ENCODE data around the gene WNT9B. TPM values are rescaled to one million over a fixed set of nuclear protein-coding genes. Genes with fewer than 3 reads are reported as not detected.

Gene WNT9B
- total RNA-seq, 4 donors from 2014 or later = 0.31 to 0.81 (median 0.45) TPM; not detected in 1

- no peak for ATAC-seq
- no peak for TF ChIP-seq CTCF (IDR thresholded peaks at IDR 0.05)
- TF ChIP-seq EP300 (IDR thresholded peaks at IDR 0.05) = no peak
- no peak for TF ChIP-seq POLR2AphosphoS5 (IDR thresholded peaks at IDR 0.05)
- TF ChIP-seq POLR2A (IDR thresholded peaks at IDR 0.05) = no peak
- Histone ChIP-seq H3K36me3 (no peaks in the 10 kb centered on the region), H3K4me1 (no peaks in the 10 kb centered on the region), H3K27me3 (peaks cover 46% of the 10 kb centered on the region), H3K4me3 (no peak overlapping the region), H3K9me3 (no peaks in the 10 kb centered on the region), H3K27ac (no peak overlapping the region)
- WGBS, 2 donors (ENCODE audit: low coverage in 1 of 2) = 19% methylated on average over 5 of the region's 19 CpGs; no CpG with 5 or more reads in 1 of the 2 donors
Observed at GRCh38 chr17:46883871-46884520, 32.6 kb downstream of the WNT9B start.

GRCh38 chr17:46884552-46884951 is 33.2 kb downstream of the WNT9B start:
- Histone ChIP-seq H3K4me1 (no peaks in the 10 kb centered on the region), H3K9me3 (no peaks in the 10 kb centered on the region), H3K27me3 (peaks cover 52% of the 10 kb centered on the region), H3K27ac (no peak overlapping the region), H3K36me3 (no peaks in the 10 kb centered on the region), H3K4me3 (no peak overlapping the region)
- TF ChIP-seq EP300 (IDR thresholded peaks at IDR 0.05) (no peak), CTCF (IDR thresholded peaks at IDR 0.05) (no peak), POLR2AphosphoS5 (IDR thresholded peaks at IDR 0.05) (no peak), POLR2A (IDR thresholded peaks at IDR 0.05) (no peak)
- no peak for ATAC-seq
- 54 to 90% methylated on average over 2 to 3 of the region's 7 CpGs for WGBS, 2 donors (ENCODE audit: low coverage in 1 of 2)

- Histone ChIP-seq H3K9me3 (no peaks in the 10 kb centered on the region), H3K27me3 (peaks cover 63% of the 10 kb centered on the region), H3K4me1 (no peaks in the 10 kb centered on the region), H3K27ac (no peak overlapping the region), H3K36me3 (no peaks in the 10 kb centered on the region), H3K4me3 (no peak overlapping the region)
- no peak for ATAC-seq
- no peak for TF ChIP-seq EP300 (IDR thresholded peaks at IDR 0.05)
- WGBS, 2 donors (ENCODE audit: low coverage in 1 of 2) = 49 to 60% methylated on average over 7 of the region's 10 CpGs
Observed at GRCh38 chr17:46885415-46886309, 34.3 kb downstream of the WNT9B start.

GRCh38 chr17:46886310-46886663 is 34.9 kb downstream of the WNT9B start:
- TF ChIP-seq POLR2AphosphoS5 (IDR thresholded peaks at IDR 0.05) (no peak), POLR2A (IDR thresholded peaks at IDR 0.05) (no peak), CTCF (IDR thresholded peaks at IDR 0.05) (no peak), EP300 (IDR thresholded peaks at IDR 0.05) (no peak)
- Histone ChIP-seq H3K4me1 (no peaks in the 10 kb centered on the region), H3K9me3 (no peaks in the 10 kb centered on the region), H3K27ac (no peak overlapping the region), H3K27me3 (peaks cover 69% of the 10 kb centered on the region), H3K4me3 (no peak overlapping the region), H3K36me3 (no peaks in the 10 kb centered on the region)
- WGBS, 2 donors (ENCODE audit: low coverage in 1 of 2) = 83% methylated on average over 1 of the region's 1 CpG; no CpG with 5 or more reads in 1 of the 2 donors
- ATAC-seq = no peak

GRCh38 chr17:46887717-46888116 is 36.3 kb downstream of the WNT9B start:
- no peak for TF ChIP-seq POLR2A (IDR thresholded peaks at IDR 0.05)
- TF ChIP-seq POLR2AphosphoS5 (IDR thresholded peaks at IDR 0.05) = no peak
- no peak for TF ChIP-seq CTCF (IDR thresholded peaks at IDR 0.05)
- TF ChIP-seq EP300 (IDR thresholded peaks at IDR 0.05) = no peak
- Histone ChIP-seq H3K9me3 (no peaks in the 10 kb centered on the region), H3K4me1 (no peaks in the 10 kb centered on the region), H3K27me3 (peaks cover 83% of the 10 kb centered on the region), H3K4me3 (no peak overlapping the region), H3K36me3 (no peaks in the 10 kb centered on the region), H3K27ac (no peak overlapping the region)
- 70 to 94% methylated on average over 2 to 3 of the region's 3 CpGs for WGBS, 2 donors (ENCODE audit: low coverage in 1 of 2)
- no peak for ATAC-seq

All from gastroesophageal sphincter (tissue), 4 donors.